Brain microvascular endothelial cell (primary cell): ENCODE data around the gene AFP.

ENCODE experiments used
- DNase-seq: peaks from one replicate; pipeline ENCODE4 v3.0.0-alpha.2; 2020
- H3K27ac ChIP-seq: fragments of 250-450 bp; sonication (Bioruptor Pico); 2 replicates; pipeline ENCODE4 v1.5.1; 2020; ENCODE audit warnings: mild to moderate bottlenecking, moderate library complexity
- H3K27me3 ChIP-seq: fragments of 250-450 bp; sonication (Bioruptor Pico); replicated peaks from 2 replicates; pipeline ENCODE4 v1.5.1; 2020; ENCODE audit warnings: mild to moderate bottlenecking
- H3K36me3 ChIP-seq: fragments of 250-450 bp; sonication (Bioruptor Pico); replicated peaks from 2 replicates; pipeline ENCODE4 v1.5.1; 2020; ENCODE audit warnings: mild to moderate bottlenecking
- H3K4me3 ChIP-seq: 2 replicates; pipeline ENCODE4 v1.5.1; 2011; ENCODE audit warnings: low read depth, mild to moderate bottlenecking, control low read depth, low read length, moderate library complexity
- in situ Hi-C: cut with HindIII; loops from 2 replicates; pipeline ENCODE4 v1.10.0; 2017; ENCODE audit warnings: low sequenced_read_pairs, low pct_ligation_motif_present
- TF ChIP-seq, protein P1 (sequence below): IDR thresholded peaks from 2 replicates; pipeline ENCODE4 v1.5.1; 2011; ENCODE audit warnings: low read depth, mild to moderate bottlenecking, moderate library complexity, low read length, control low read depth, inconsistent platforms; ENCODE audit errors: missing control alignments

AFP gene

DNA sequence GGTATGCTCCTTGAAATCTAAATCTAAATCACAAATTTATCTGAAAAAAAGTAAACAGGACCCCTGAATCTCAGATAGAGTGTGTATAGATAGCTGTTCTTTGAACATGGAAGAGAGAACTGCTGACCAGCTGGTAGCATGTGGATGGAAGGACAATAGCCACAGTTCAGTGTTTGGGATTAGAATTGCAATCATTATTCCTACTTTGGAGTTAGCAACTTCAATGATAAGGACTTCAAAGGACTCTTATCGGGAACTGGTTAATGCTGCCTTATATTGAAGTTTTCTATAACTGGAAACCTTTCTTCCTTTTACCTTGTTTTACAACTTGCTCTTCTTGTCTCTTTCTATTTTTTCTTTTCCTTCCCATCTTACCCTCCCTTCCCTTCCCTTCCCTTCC, 50.5 kb downstream of the AFP start:
- H3K4me3 ChIP-seq, result no peak overlapping the region
- TF ChIP-seq, protein P1, sequence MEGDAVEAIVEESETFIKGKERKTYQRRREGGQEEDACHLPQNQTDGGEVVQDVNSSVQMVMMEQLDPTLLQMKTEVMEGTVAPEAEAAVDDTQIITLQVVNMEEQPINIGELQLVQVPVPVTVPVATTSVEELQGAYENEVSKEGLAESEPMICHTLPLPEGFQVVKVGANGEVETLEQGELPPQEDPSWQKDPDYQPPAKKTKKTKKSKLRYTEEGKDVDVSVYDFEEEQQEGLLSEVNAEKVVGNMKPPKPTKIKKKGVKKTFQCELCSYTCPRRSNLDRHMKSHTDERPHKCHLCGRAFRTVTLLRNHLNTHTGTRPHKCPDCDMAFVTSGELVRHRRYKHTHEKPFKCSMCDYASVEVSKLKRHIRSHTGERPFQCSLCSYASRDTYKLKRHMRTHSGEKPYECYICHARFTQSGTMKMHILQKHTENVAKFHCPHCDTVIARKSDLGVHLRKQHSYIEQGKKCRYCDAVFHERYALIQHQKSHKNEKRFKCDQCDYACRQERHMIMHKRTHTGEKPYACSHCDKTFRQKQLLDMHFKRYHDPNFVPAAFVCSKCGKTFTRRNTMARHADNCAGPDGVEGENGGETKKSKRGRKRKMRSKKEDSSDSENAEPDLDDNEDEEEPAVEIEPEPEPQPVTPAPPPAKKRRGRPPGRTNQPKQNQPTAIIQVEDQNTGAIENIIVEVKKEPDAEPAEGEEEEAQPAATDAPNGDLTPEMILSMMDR, result no peak
- no peak for DNase-seq
- no peaks in the 10 kb centered on the region for H3K27me3 ChIP-seq
- no peak overlapping the region for H3K27ac ChIP-seq
- H3K36me3 ChIP-seq, result no peaks in the 10 kb centered on the region
- in situ Hi-C loops, result no loop called here

DNA sequence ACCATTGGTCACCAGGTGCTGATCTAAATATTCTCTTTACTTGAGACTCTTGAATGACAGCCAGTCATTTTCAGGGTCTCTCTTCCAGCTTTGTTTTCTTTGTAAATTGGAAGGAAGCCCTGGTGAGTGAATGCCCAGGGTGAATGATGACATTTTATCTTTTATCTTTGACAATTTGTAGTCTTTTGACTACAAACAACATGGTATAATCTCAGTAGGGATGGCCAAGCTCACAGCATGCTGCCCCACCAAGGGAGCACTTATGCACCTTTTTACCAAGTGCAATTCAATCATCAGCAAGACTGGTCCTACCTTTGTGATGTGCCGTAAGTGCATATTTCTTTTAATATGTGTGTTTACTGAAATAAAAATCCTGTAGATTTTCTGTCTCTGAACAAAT, 51.2 kb downstream of the AFP start:
- Histone ChIP-seq H3K4me3 (no peak overlapping the region), H3K27ac (no peak overlapping the region), H3K36me3 (no peaks in the 10 kb centered on the region), H3K27me3 (no peaks in the 10 kb centered on the region)
- TF ChIP-seq, protein P1, result no peak
- in situ Hi-C loops, result no loop called here
- no peak for DNase-seq

DNA sequence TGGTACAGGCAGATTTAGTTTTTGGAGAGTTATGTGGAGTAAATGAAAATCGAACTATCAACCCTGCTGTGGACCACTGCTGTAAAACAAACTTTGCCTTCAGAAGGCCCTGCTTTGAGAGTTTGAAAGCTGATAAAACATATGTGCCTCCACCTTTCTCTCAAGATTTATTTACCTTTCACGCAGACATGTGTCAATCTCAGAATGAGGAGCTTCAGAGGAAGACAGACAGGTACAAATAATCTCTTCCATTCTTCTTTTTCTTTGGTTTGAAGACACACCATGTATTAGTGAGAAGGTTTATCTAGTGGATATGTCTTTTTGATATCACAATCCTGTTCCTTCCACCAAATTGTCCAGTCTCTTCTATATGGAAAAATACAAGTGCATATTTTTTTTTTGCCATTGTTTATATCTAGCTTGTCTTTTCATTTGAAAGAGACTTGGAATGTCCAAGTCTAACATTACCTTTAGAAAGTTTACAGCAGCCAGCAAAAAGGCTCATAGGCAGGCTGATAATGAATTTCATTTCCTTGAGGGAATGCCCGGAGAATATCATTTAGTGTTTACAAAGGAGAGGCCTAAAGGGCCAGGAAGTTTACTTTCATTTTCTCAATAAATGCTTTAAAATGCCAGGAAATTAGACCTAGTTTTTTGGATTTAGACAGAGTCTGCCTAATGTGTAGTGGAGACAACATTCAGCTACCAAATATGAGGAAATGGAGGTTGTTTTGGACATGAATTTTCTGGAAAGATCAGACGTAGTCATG, 64.2 kb downstream of the AFP start:
- no peak overlapping the region for H3K27ac ChIP-seq

DNA sequence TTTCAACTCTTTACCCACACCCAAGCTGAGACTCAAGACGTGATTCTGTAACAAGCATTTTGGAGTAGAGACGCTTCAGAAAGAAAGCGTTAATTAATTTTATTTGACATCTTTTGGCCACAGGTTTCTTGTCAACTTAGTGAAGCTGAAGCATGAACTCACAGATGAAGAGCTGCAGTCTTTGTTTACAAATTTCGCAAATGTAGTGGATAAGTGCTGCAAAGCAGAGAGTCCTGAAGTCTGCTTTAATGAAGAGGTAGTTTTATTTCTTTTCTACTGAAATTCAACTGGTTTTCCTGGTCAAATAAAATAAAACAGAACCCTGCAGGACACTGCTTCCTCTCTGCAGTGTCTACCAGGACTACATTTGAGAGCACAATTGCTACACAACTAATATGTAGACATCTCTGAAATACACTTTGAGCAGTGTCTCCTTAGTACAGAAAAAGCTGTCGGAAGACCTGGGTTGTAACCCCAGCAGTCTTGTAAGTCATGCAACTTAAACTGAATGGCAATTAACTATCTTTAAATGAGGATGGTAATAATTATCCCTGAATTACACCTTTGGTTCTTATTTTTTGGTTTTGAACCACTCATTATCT, 65.7 kb downstream of the AFP start:
- Histone ChIP-seq H3K27ac (no peak overlapping the region), H3K4me3 (no peak overlapping the region), H3K36me3 (no peaks in the 10 kb centered on the region), H3K27me3 (no peaks in the 10 kb centered on the region)
- in situ Hi-C loops, result no loop called here
- TF ChIP-seq, protein P1, result no peak
- no peak for DNase-seq

More for the DNA sequence above, 64.2 kb downstream of the AFP start:
- Histone ChIP-seq H3K27me3 (no peaks in the 10 kb centered on the region), H3K4me3 (no peak overlapping the region), H3K36me3 (no peaks in the 10 kb centered on the region)
- in situ Hi-C loops, result no loop called here
- no peak for DNase-seq
- TF ChIP-seq, protein P1, result no peak

DNA sequence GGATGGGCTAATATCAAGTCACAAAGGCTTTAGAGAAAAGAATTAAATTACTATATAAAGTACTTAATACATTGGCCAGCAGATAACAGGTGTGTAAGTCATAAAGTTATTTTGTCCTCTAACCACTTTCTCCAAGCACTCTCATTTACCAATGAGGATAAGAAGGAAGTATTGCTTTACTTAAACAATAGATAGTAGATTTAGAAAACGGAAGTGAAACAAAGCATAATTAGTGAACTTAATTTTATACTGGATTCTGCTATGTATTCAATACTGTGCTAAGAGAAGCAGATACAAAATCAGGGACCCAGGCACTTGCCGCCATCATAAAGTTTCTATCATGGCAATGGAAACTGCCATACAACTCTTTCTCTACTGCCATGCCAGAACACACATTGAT, 69.5 kb downstream of the AFP start:
- no peak for DNase-seq
- Histone ChIP-seq H3K27me3 (peaks cover 4% of the 10 kb centered on the region), H3K4me3 (no peak overlapping the region), H3K36me3 (no peaks in the 10 kb centered on the region), H3K27ac (no peak overlapping the region)
- in situ Hi-C loops, result no loop called here
- TF ChIP-seq, protein P1, result no peak
